SKM-1 (cell line): ENCODE measurements around the gene CYFIP1.

ENCODE experiments used
- DNase-seq: peaks from one replicate; lab custom pipeline; 2025; ENCODE audit not compliant: unreplicated experiment; lab: John Stamatoyannopoulos, UW

CYFIP1 gene

DNA sequence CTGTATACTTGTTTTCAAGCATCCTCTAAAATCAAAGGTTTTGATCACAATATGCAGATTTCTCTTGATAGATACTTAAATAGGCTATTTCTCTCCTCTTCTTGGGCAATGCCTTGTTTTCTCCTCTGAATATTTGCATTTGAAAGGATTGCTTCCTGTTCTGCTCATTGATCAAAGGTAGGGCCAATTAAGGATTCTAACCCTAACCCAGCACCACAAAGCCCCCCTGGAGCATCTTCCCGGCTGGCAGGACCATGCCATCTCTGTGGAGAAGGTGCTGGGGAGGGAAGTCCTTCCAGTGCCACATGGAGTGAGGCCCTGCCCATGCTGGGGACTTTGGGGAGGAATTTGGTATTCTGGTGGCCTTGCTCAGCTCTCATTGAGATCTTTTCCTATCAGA lies 153.0 kb downstream of the CYFIP1 start:
- DNase-seq: no peak

DNA sequence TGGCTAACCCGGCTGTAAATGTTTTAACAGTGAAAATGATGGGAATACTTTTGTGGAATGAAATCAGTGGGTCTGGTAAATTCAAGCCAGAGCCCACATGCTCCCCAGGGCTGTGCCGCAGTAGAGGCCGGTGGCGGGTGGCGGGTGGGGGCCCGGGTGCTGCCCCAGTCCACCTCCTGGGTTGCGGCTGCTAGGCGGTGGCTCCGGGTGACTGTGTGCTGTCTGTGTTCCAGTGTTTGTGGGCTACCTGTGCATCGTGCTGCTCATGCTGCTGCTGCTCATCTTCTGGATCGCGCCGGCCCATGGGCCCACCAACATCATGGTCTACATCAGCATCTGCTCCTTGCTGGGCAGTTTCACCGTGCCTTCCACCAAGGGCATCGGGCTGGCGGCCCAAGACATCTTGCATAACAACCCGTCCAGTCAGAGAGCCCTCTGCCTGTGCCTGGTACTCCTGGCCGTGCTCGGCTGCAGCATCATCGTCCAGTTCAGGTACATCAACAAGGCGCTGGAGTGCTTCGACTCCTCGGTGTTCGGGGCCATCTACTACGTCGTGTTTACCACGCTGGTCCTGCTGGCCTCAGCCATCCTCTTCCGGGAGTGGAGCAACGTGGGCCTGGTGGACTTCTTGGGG lies 156.6 kb downstream of the CYFIP1 start:
- no peak for DNase-seq

- no peak for DNase-seq
Measured at GRCh38 chr15:22819651-22820050, 160.5 kb downstream of the CYFIP1 start.
